Activated B cell treated with CpG ODN at 0.5 μM for 24 hours (primary cell): ENCODE results near the gene DCAF4L1. TPM values are rescaled to one million over a fixed set of nuclear protein-coding genes. Genes with fewer than 3 reads are reported as not detected.

ENCODE experiments used
- ATAC-seq: fragments of 200-7000 bp; cut with Tn5 transposase; one replicate; pipeline ENCODE4 v1.10.0; 2021; ENCODE audit warnings: low read depth, mild to moderate bottlenecking, moderate library complexity
- CTCF ChIA-PET: fragments of 350-600 bp; sonication (Branson Sonifier 250); formaldehyde crosslinking; loops from one replicate; lab custom pipeline; 2021; ENCODE audit warnings: antibody characterized with exemption; lab: Charles Lee
- POLR2A ChIA-PET: fragments of 350-600 bp; sonication (Branson Sonifier 250); formaldehyde crosslinking; loops from one replicate; lab custom pipeline; 2021; ENCODE audit warnings: antibody characterized with exemption; lab: Charles Lee
- DNase-seq: peaks from one replicate; pipeline ENCODE4 v3.0.0; 2022
- H3K27ac Mint-ChIP-seq: one replicate; pipeline ENCODE4 v1.8.0; 2020; ENCODE audit warnings: mixed read lengths
- H3K27me3 Mint-ChIP-seq: one replicate; pipeline ENCODE4 v1.8.0; 2021; ENCODE audit warnings: mixed read lengths
- H3K36me3 Mint-ChIP-seq: one replicate; pipeline ENCODE4 v1.8.0; 2021; ENCODE audit warnings: low read depth, mixed read lengths
- H3K4me1 Mint-ChIP-seq: one replicate; pipeline ENCODE4 v1.8.0; 2021; ENCODE audit warnings: mixed read lengths
- H3K4me3 Mint-ChIP-seq: one replicate; pipeline ENCODE4 v1.8.0; 2020; ENCODE audit warnings: mild to moderate bottlenecking, mixed read lengths
- H3K9me3 Mint-ChIP-seq: one replicate; pipeline ENCODE4 v1.8.0; 2020; ENCODE audit warnings: mixed read lengths
- intact Hi-C: fragments of 100-400 bp; cut with micrococcal nuclease; formaldehyde crosslinking; loops from one replicate; pipeline ENCODE4 v1.15.1; 2024
- total RNA-seq: library from RNA; stranded (reverse); gene quantifications from 2 replicates; pipeline ENCODE4 v1.2.3, GENCODE V29; 2022
- TF ChIP-seq, protein P1 (sequence below): fragments of 200-600 bp; IDR thresholded peaks from one replicate; pipeline ENCODE4 v1.8.0; 2022; ENCODE audit warnings: antibody characterized with exemption, mild to moderate bottlenecking

DCAF4L1 gene
- total RNA-seq, 1 donor from 2014 or later, result 0.22 TPM

DNA sequence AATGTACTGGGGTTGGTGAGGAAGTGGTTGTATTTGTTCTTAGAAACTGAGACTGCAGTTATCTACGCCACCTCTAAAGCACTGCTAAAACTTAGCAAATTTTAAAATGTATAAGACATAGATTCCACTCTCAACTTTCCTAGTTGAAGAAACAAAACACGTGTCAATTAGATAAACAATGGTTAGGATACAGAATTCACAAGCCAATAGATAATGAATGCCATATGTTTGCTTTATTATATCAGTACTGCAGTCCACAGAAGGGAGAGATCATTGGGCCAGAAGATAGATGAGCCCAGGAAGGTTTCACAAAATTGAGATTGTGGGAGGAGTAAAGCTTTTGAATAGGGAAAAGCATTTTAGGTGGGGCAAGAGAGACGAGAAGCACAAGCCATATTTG lies 32.0 kb upstream of the DCAF4L1 start:
- TF ChIP-seq, protein P1, sequence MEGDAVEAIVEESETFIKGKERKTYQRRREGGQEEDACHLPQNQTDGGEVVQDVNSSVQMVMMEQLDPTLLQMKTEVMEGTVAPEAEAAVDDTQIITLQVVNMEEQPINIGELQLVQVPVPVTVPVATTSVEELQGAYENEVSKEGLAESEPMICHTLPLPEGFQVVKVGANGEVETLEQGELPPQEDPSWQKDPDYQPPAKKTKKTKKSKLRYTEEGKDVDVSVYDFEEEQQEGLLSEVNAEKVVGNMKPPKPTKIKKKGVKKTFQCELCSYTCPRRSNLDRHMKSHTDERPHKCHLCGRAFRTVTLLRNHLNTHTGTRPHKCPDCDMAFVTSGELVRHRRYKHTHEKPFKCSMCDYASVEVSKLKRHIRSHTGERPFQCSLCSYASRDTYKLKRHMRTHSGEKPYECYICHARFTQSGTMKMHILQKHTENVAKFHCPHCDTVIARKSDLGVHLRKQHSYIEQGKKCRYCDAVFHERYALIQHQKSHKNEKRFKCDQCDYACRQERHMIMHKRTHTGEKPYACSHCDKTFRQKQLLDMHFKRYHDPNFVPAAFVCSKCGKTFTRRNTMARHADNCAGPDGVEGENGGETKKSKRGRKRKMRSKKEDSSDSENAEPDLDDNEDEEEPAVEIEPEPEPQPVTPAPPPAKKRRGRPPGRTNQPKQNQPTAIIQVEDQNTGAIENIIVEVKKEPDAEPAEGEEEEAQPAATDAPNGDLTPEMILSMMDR, result no peak
- ATAC-seq (no peak), DNase-seq (no peak)
- no peak overlapping the region for H3K27ac Mint-ChIP-seq
- no peak overlapping the region for H3K4me3 Mint-ChIP-seq
- H3K36me3 Mint-ChIP-seq, result peaks cover 78% of the 10 kb centered on the region
- intact Hi-C loops, result loop anchor here (10.0 kb wide), 1 partner anchor 165 kb away; no protein-coding TSS in a partner anchor
- CTCF ChIA-PET, result interaction anchor here (1.2 kb wide), 1 partner anchor 8 kb away, joined by 3 read pairs; no protein-coding TSS in a partner anchor
- no peaks in the 10 kb centered on the region for H3K4me1 Mint-ChIP-seq
- no peaks in the 10 kb centered on the region for H3K27me3 Mint-ChIP-seq
- POLR2A ChIA-PET, result no interaction called here
- no peaks in the 10 kb centered on the region for H3K9me3 Mint-ChIP-seq

DNA sequence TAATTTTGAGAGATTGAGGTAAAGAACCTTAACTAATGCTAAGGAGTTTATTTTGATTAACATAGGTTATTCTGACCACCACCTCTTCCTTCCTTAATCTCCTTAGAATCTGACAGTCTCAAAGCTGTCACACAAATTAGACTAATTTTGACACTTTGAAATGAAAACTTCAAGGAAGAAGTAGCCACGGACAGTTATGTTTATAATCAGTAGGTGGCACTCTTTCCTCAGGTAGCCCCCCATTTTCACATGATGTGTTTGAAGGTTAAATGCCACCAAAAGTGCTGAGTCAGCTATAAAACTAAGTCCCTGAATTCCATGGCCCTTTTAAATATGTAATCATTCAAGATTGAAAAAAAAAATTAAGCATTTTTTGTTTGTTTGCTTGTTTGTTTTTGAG lies 23.9 kb upstream of the DCAF4L1 start:
- H3K4me3 Mint-ChIP-seq, result no peak overlapping the region
- ATAC-seq (peak; percentile 40), DNase-seq (no peak)
- H3K27me3 Mint-ChIP-seq, result no peaks in the 10 kb centered on the region
- H3K9me3 Mint-ChIP-seq, result no peaks in the 10 kb centered on the region
- no peak overlapping the region for H3K27ac Mint-ChIP-seq
- ChIA-PET CTCF (interaction anchor here (0.7 to 1.5 kb wide), 5 partner anchors 8 to 561 kb away, joined by 3 to 10 read pairs (median 4); no protein-coding TSS in a partner anchor), POLR2A (no interaction called here)
- TF ChIP-seq, protein P1, result no peak
- intact Hi-C loops, result loop anchor here (1.0 kb wide), 2 partner anchors 323 to 563 kb away; no protein-coding TSS in a partner anchor
- H3K36me3 Mint-ChIP-seq, result peaks cover 28% of the 10 kb centered on the region
- H3K4me1 Mint-ChIP-seq, result no peaks in the 10 kb centered on the region

DNA sequence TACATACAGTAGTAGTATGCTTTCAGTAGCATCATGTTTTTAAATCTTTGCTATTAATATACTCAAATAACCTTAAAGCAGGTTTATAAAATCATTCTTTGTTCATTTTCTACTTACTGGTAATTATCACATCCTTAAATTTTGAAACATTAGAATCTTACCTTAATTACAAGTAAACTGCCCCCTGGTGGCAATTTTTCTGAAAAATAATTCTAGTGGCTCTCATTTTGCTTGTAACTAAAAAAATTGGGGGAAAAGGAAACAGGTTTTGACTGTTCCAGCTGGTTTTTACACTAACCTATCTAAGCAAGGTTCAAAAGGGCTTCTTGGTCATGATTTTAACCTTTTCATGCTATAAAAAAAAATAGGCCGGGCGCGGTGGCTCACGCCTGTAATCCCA lies 18.5 kb upstream of the DCAF4L1 start:
- Mint-ChIP-seq H3K36me3 (peaks cover 3% of the 10 kb centered on the region), H3K4me1 (no peaks in the 10 kb centered on the region), H3K9me3 (peaks cover 3% of the 10 kb centered on the region), H3K27ac (no peak overlapping the region), H3K4me3 (no peak overlapping the region), H3K27me3 (no peaks in the 10 kb centered on the region)
- ChIA-PET POLR2A (no interaction called here), CTCF (interaction anchor here (0.7 to 1.4 kb wide), 3 partner anchors 12 to 919 kb away, joined by 3 to 7 read pairs (median 4); partner anchors contain the start of gene SLC30A9)
- no peak for ATAC-seq
- TF ChIP-seq, protein P1, result no peak
- DNase-seq, result no peak
- intact Hi-C loops, result loop anchor here (10.0 kb wide), 1 partner anchor 678 kb away; no protein-coding TSS in a partner anchor

DNA sequence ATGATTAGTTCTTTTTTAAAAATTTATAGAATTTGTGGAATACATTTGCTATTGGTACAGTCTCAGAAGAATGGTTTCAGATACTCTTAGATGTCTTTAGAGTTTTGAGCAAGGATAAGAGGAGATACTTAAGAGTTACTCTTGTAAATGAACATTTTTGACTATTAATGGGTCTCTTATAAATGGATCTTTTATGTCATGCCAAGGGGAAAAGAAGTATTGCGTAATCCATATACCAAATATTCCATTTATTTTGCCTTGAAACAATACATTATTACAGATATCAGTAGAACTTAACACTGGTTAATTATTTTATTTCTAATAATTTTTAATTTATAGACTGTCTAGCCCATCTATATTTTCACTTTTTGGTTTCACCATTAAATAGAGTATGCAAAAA lies 17.2 kb upstream of the DCAF4L1 start:
- ChIA-PET CTCF (no interaction called here), POLR2A (no interaction called here)
- intact Hi-C loops, result loop anchor here (10.0 kb wide), 1 partner anchor 680 kb away; no protein-coding TSS in a partner anchor
- Mint-ChIP-seq H3K27me3 (no peaks in the 10 kb centered on the region), H3K4me1 (peaks cover 5% of the 10 kb centered on the region), H3K4me3 (no peak overlapping the region), H3K9me3 (peaks cover 12% of the 10 kb centered on the region), H3K36me3 (peaks cover 5% of the 10 kb centered on the region), H3K27ac (no peak overlapping the region)
- no peak for ATAC-seq
- DNase-seq, result no peak
- TF ChIP-seq, protein P1, result no peak

DNA sequence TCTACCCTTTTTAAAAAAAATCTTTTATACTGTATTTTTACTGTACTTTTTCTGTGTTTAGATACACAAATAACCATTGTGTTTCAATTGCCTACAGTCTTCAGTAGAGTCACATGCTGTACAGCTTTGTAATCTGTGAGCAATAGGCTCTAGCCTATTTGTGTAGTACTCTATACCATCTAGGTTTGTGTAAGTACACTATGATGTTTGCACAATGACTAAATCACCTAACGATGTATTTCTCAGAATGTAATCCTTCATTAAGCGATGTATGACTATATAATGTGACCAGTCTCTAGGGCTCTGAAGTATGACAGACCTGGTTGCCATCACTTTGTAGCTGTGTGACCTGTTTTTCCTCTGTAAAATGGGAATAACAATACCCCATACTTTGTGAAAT lies 14.2 kb upstream of the DCAF4L1 start:
- H3K4me3 Mint-ChIP-seq, result no peak overlapping the region
- peaks cover 5% of the 10 kb centered on the region for H3K36me3 Mint-ChIP-seq
- POLR2A ChIA-PET, result no interaction called here
- CTCF ChIA-PET, result interaction anchor here (1.1 to 1.2 kb wide), 2 partner anchors 9 to 28 kb away, joined by 3 read pairs; no protein-coding TSS in a partner anchor
- H3K27ac Mint-ChIP-seq, result no peak overlapping the region
- ATAC-seq (no peak), DNase-seq (no peak)
- peaks cover 13% of the 10 kb centered on the region for H3K9me3 Mint-ChIP-seq
- H3K4me1 Mint-ChIP-seq, result peaks cover 16% of the 10 kb centered on the region
- TF ChIP-seq, protein P1, result no peak
- no peaks in the 10 kb centered on the region for H3K27me3 Mint-ChIP-seq
- intact Hi-C loops, result loop anchor here (10.0 kb wide), 1 partner anchor 683 kb away; no protein-coding TSS in a partner anchor
